Measurements from ENCODE around the gene MDN1.
A peak's percentile ranks its signal among the peaks of the same experiment; 100 is the strongest.
"Not testable (repeated sequence)": the region's sequence is repeated elsewhere in the genome, so short reads cannot be mapped to it uniquely, and the experiment has no call there.

Gene MDN1

GRCh38 chr6:89818977-89819335 lies 638 bp downstream of the MDN1 start:
- DNase-seq, result peak; percentile 53

GRCh38 chr6:89817481-89817880 lies 2.1 kb downstream of the MDN1 start:
- no peak for DNase-seq

GRCh38 chr6:89813422-89813821 lies 6.2 kb downstream of the MDN1 start:
- not testable (repeated sequence) for DNase-seq

GRCh38 chr6:89807581-89807980 lies 12.0 kb downstream of the MDN1 start:
- no peak for DNase-seq

- DNase-seq, result no peak
Measured at GRCh38 chr6:89805814-89806371, 13.7 kb downstream of the MDN1 start.

GRCh38 chr6:89803271-89803670 lies 16.3 kb downstream of the MDN1 start:
- no peak for DNase-seq

GRCh38 chr6:89799756-89800155 lies 19.8 kb downstream of the MDN1 start:
- no peak for DNase-seq

GRCh38 chr6:89799096-89799495 lies 20.5 kb downstream of the MDN1 start:
- DNase-seq, result no peak

GRCh38 chr6:89797317-89797716 lies 22.3 kb downstream of the MDN1 start:
- DNase-seq, result no peak

GRCh38 chr6:89794324-89794723 lies 25.3 kb downstream of the MDN1 start:
- no peak for DNase-seq

- DNase-seq, result peak; percentile 40
Measured at GRCh38 chr6:89793586-89793985, 26.0 kb downstream of the MDN1 start.

GRCh38 chr6:89792881-89793280 lies 26.7 kb downstream of the MDN1 start:
- DNase-seq, result peak; percentile 34

GRCh38 chr6:89790403-89790802 lies 29.2 kb downstream of the MDN1 start:
- no peak for DNase-seq

GRCh38 chr6:89789980-89790379 lies 29.6 kb downstream of the MDN1 start:
- DNase-seq, result no peak

GRCh38 chr6:89787660-89788328 lies 31.8 kb downstream of the MDN1 start:
- DNase-seq, result no peak

GRCh38 chr6:89786970-89787369 lies 32.6 kb downstream of the MDN1 start:
- DNase-seq, result no peak

- no peak for DNase-seq
Measured at GRCh38 chr6:89784838-89785237, 34.8 kb downstream of the MDN1 start.

GRCh38 chr6:89783293-89783692 lies 36.3 kb downstream of the MDN1 start:
- not testable (repeated sequence) for DNase-seq

GRCh38 chr6:89782222-89782621 lies 37.4 kb downstream of the MDN1 start:
- DNase-seq, result no peak

GRCh38 chr6:89781070-89782034 lies 38.2 kb downstream of the MDN1 start:
- no peak for DNase-seq

- DNase-seq, result no peak
Measured at GRCh38 chr6:89777455-89777854, 42.1 kb downstream of the MDN1 start.

GRCh38 chr6:89776583-89777233 lies 42.9 kb downstream of the MDN1 start:
- no peak for DNase-seq

- no peak for DNase-seq
Measured at GRCh38 chr6:89775150-89775549, 44.4 kb downstream of the MDN1 start.
